IMR-90 (cell line): ENCODE results near the gene TRMT10C. TPM values are rescaled to one million over a fixed set of nuclear protein-coding genes. Genes with fewer than 3 reads are reported as not detected.

Experiments
- ATAC-seq: fragments of 200-7000 bp; cut with Tn5 transposase; 2 replicates; pipeline ENCODE4 v1.9.1; 2020; ENCODE audit warnings: low read depth, mild to moderate bottlenecking, moderate library complexity
- BruUV-seq: library from RNA; stranded (reverse); fragments of 400-500 nt; replicated peaks from 2 replicates; lab custom pipeline; 2021; lab: Mats Ljungman, UMichigan
- CTCF ChIA-PET: fragments of 300-600 bp; formaldehyde crosslinking; extraction: SDS; loops from one replicate; lab custom pipeline; 2021; ENCODE audit warnings: antibody characterized with exemption; lab: Yijun Ruan, JAX
- POLR2A ChIA-PET: fragments of 300-600 bp; sonication (Branson Sonifier 250); formaldehyde crosslinking; loops from one replicate; lab custom pipeline; 2022; ENCODE audit warnings: antibody characterized with exemption; ENCODE audit not compliant: unreplicated experiment; lab: Charles Lee
- DNase-seq: peaks from one replicate; pipeline ENCODE4 v3.0.0; 2013
- H2AFZ ChIP-seq: replicated peaks from 2 replicates; pipeline ENCODE3; 2013; ENCODE audit warnings: low read length, mild to moderate bottlenecking; ENCODE audit not compliant: poor library complexity
- H2AK5ac ChIP-seq: 2 replicates; pipeline ENCODE4 v1.6.1; 2013; ENCODE audit warnings: low read depth, low read length, inconsistent platforms
- H2AK9ac ChIP-seq: replicated peaks from 2 replicates; pipeline ENCODE3; 2013; ENCODE audit warnings: mild to moderate bottlenecking, low read depth, low read length, moderate library complexity; ENCODE audit not compliant: poor library complexity
- H2BK120ac ChIP-seq: 2 replicates; pipeline ENCODE4 v1.6.1; 2013; ENCODE audit warnings: low read depth, low read length, inconsistent platforms
- H2BK15ac ChIP-seq: 3 replicates; pipeline ENCODE4 v1.6.1; 2013; ENCODE audit warnings: low read depth, low read length, inconsistent platforms
- H2BK20ac ChIP-seq: 2 replicates; pipeline ENCODE4 v1.6.1; 2013; ENCODE audit warnings: low read depth, mild to moderate bottlenecking, inconsistent platforms, low read length, moderate library complexity
- H2BK5ac ChIP-seq: 2 replicates; pipeline ENCODE4 v1.6.1; 2013; ENCODE audit warnings: mild to moderate bottlenecking, low read depth, low read length, inconsistent platforms; ENCODE audit not compliant: poor library complexity, severe bottlenecking
- H3K14ac ChIP-seq: replicated peaks from 2 replicates; pipeline ENCODE4 v1.6.1; 2013; ENCODE audit warnings: low read depth, low read length, inconsistent platforms
- H3K18ac ChIP-seq: 2 replicates; pipeline ENCODE4 v1.6.1; 2013; ENCODE audit warnings: low read depth, low read length, control low read depth
- H3K23ac ChIP-seq: 2 replicates; pipeline ENCODE4 v1.6.1; 2013; ENCODE audit warnings: low read depth, low read length, inconsistent platforms
- H3K27ac ChIP-seq: 2 replicates; pipeline ENCODE4 v1.5.1; 2013; ENCODE audit warnings: mild to moderate bottlenecking, control low read depth, low read length; ENCODE audit not compliant: insufficient read depth
- H3K27me3 ChIP-seq: 2 replicates; pipeline ENCODE4 v1.6.1; 2013; ENCODE audit warnings: low read length; ENCODE audit not compliant: control insufficient read depth, insufficient read depth
- H3K36me3 ChIP-seq: 2 replicates; pipeline ENCODE4 v1.6.1; 2013; ENCODE audit warnings: low read length, mixed read lengths; ENCODE audit not compliant: control insufficient read depth, insufficient read depth
- H3K4ac ChIP-seq: 2 replicates; pipeline ENCODE4 v1.6.1; 2013; ENCODE audit warnings: low read depth, low read length, inconsistent platforms
- H3K4me1 ChIP-seq: 2 replicates; pipeline ENCODE4 v1.6.1; 2013; ENCODE audit warnings: low read length, mixed read lengths; ENCODE audit not compliant: control insufficient read depth, insufficient read depth
- H3K4me2 ChIP-seq: 2 replicates; pipeline ENCODE4 v1.6.1; 2013; ENCODE audit warnings: low read depth, mild to moderate bottlenecking, control low read depth, low read length, moderate library complexity
- H3K4me3 ChIP-seq: 2 replicates; pipeline ENCODE4 v1.5.1; 2013; ENCODE audit warnings: low read depth, mild to moderate bottlenecking, control low read depth, low read length, moderate library complexity; ENCODE audit not compliant: insufficient read depth
- H3K56ac ChIP-seq: 2 replicates; pipeline ENCODE4 v1.6.1; 2013; ENCODE audit warnings: low read length, inconsistent platforms; ENCODE audit not compliant: insufficient read depth; ENCODE audit errors: extremely low read depth
- H3K79me1 ChIP-seq, 2 experiments: 2 replicates each; pipeline ENCODE4 v1.6.1; 2013; ENCODE audit warnings: low read length in 2 of 2, inconsistent platforms in 1 of 2, low read depth in 1 of 2
- H3K9ac ChIP-seq: 2 replicates; pipeline ENCODE4 v1.6.1; 2013; ENCODE audit warnings: low read depth, low read length, control low read depth
- H3K9me1 ChIP-seq: 2 replicates; pipeline ENCODE4 v1.6.1; 2013; ENCODE audit warnings: low read length, inconsistent platforms; ENCODE audit not compliant: insufficient read depth
- H3K9me3 ChIP-seq: 2 replicates; pipeline ENCODE4 v1.6.1; 2013; ENCODE audit warnings: low read length; ENCODE audit not compliant: control insufficient read depth, insufficient read depth
- H4K20me1 ChIP-seq: 2 replicates; pipeline ENCODE4 v1.6.1; 2013; ENCODE audit warnings: low read length, inconsistent platforms; ENCODE audit not compliant: insufficient read depth
- H4K5ac ChIP-seq: 2 replicates; pipeline ENCODE4 v1.6.1; 2013; ENCODE audit warnings: mild to moderate bottlenecking, low read depth, low read length, control low read depth
- H4K8ac ChIP-seq, 2 experiments: 2 replicates each; pipeline ENCODE4 v1.6.1; 2013; ENCODE audit warnings: low read depth in 2 of 2, low read length in 2 of 2, control low read depth in 1 of 2, inconsistent platforms in 1 of 2
- H4K91ac ChIP-seq: 2 replicates; pipeline ENCODE4 v1.6.1; 2013; ENCODE audit warnings: low read depth, low read length, inconsistent platforms; ENCODE audit not compliant: insufficient read depth
- BHLHE40 ChIP-seq: fragments of 150-350 bp; IDR thresholded peaks from 2 replicates; pipeline ENCODE4 v1.6.1; 2016; ENCODE audit warnings: mild to moderate bottlenecking, low read depth, low read length
- CEBPB ChIP-seq: IDR thresholded peaks from 2 replicates; pipeline ENCODE4 v1.6.1; 2012; ENCODE audit warnings: low read depth, low read length, improper control_type of control experiment
- CHD1 ChIP-seq: IDR thresholded peaks from 2 replicates; pipeline ENCODE4 v1.6.1; 2012; ENCODE audit warnings: low read depth, low read length, improper control_type of control experiment
- CTCF ChIP-seq: conservative IDR thresholded peaks from 2 replicates; pipeline ENCODE4 v1.5.1; 2012; ENCODE audit warnings: mild to moderate bottlenecking, low read depth, low read length, improper control_type of control experiment
- MAFK ChIP-seq: IDR thresholded peaks from 2 replicates; pipeline ENCODE4 v1.6.1; 2012; ENCODE audit warnings: low read depth, low read length, improper control_type of control experiment
- NFE2L2 ChIP-seq: fragments of 150-350 bp; IDR thresholded peaks from 2 replicates; pipeline ENCODE4 v1.6.1; 2016; ENCODE audit warnings: low read depth, mild to moderate bottlenecking, low read length
- POLR2A ChIP-seq: IDR thresholded peaks from 2 replicates; pipeline ENCODE4 v1.6.1; 2012; ENCODE audit warnings: mild to moderate bottlenecking, low read depth, low read length
- RAD21 ChIP-seq: IDR thresholded peaks from 2 replicates; pipeline ENCODE4 v1.6.1; 2012; ENCODE audit warnings: low read length, improper control_type of control experiment
- WGBS, 2 experiments: methylation state at CpG; one replicate each; pipeline versions ENCODE4 v1.1.5 to v1.1.7; 2013; ENCODE audit warnings: missing lambda C conversion rate in 2 of 2; ENCODE audit not compliant: insufficient read length in 1 of 2; ENCODE audit errors: extremely low coverage in 2 of 2; 5-methylcytosine and 5-hydroxymethylcytosine counted together
- dilution Hi-C: fragments of 300-500 bp; cut with HindIII; formaldehyde crosslinking; loops from one replicate; pipeline ENCODE4 v1.14.3; 2018; ENCODE audit warnings: low sequenced_read_pairs; ENCODE audit not compliant: unreplicated experiment
- in situ Hi-C: fragments of 300-500 bp; cut with MboI; formaldehyde crosslinking; loops from 3 replicates; pipeline ENCODE4 v1.14.3; 2019; ENCODE audit warnings: low sequenced_read_pairs, inconsistent platforms, mixed read lengths
- intact Hi-C: fragments of 100-400 bp; cut with micrococcal nuclease; formaldehyde crosslinking; loops from 2 replicates; pipeline ENCODE4 v1.10.0; 2022
- polyA plus RNA-seq, 3 experiments: library from polyadenylated mRNA; depleted of rRNA; stranded (reverse); fragments of >200 nt; gene quantifications; 2 replicates each; pipeline ENCODE4 v1.2.3, GENCODE V29; 2012; ENCODE audit warnings: low replicate concordance in 1 of 3
- total RNA-seq: library from RNA; depleted of rRNA; stranded (reverse); fragments of >200 nt; gene quantifications from 2 replicates; pipeline ENCODE4 v1.2.3, GENCODE V29; 2012

Gene TRMT10C
- total and polyA plus RNA-seq, 2 of the 4 experiments (the other 2 are of a cell fraction), result 13.6 to 17.0 TPM

- in situ Hi-C loops, result no loop called here
- no peaks in the 10 kb centered on the region for H3K9me1 ChIP-seq
- ATAC-seq, result no peak
Measured at GRCh38 chr3:101519685-101520365, 41.8 kb upstream of the TRMT10C start.

More at GRCh38 chr3:101519685-101520365, 41.8 kb upstream of the TRMT10C start:
- Histone ChIP-seq H2AK5ac (no peak overlapping the region), H3K27ac (no peak overlapping the region), H3K56ac (no peak overlapping the region), H3K79me1 (no peaks in the 10 kb centered on the region), H3K4me2 (no peak overlapping the region), H3K36me3 (no peaks in the 10 kb centered on the region), H3K23ac (no peak overlapping the region), H2BK5ac (no peak overlapping the region), H3K4ac (no peak overlapping the region), H4K5ac (no peak overlapping the region), H2AFZ (no peak overlapping the region), H3K18ac (no peak overlapping the region), H2AK9ac (no peak overlapping the region), H3K14ac (no peak overlapping the region), H2BK120ac (no peak overlapping the region), H4K91ac (no peak overlapping the region), H3K9me3 (no peaks in the 10 kb centered on the region), H3K4me3 (no peak overlapping the region), H3K27me3 (peaks cover 9% of the 10 kb centered on the region), H3K9ac (no peak overlapping the region), H4K20me1 (no peaks in the 10 kb centered on the region), H3K4me1 (no peaks in the 10 kb centered on the region), H4K8ac (no peak overlapping the region), H2BK15ac (no peak overlapping the region), H2BK20ac (no peak overlapping the region)
- POLR2A ChIA-PET, result no interaction called here
- CTCF ChIA-PET, result interaction anchor here (0.6 kb wide), 1 partner anchor 244 kb away, joined by 4 read pairs; no protein-coding TSS in a partner anchor
- no CpG with 5 or more reads among the region's 6 CpGs for WGBS, 2 experiments
- BruUV-seq, result no TSS peak
- DNase-seq, result no peak
- no peak for TF ChIP-seq CEBPB
- TF ChIP-seq MAFK, result no peak
- no peak for TF ChIP-seq CTCF
- TF ChIP-seq RAD21, result no peak
- no peak for TF ChIP-seq NFE2L2
- no peak for TF ChIP-seq POLR2A
- TF ChIP-seq BHLHE40, result no peak
- TF ChIP-seq CHD1, result no peak
- intact Hi-C loops (no loop called here), dilution Hi-C loops (no loop called here)
